ENCODE data around the gene WDR46. TPM values are rescaled to one million over a fixed set of nuclear protein-coding genes. Genes with fewer than 3 reads are reported as not detected.

WDR46 gene
- total RNA-seq, 1 experiment from 2014 or later: 90.6 TPM

GRCh38 chr6:33330736-33331135, 41.7 kb upstream of the WDR46 start:
- no TSS peak for BruUV-seq (replicated peaks)
- H3K9me2 ChIP-seq (ENCODE audit: insufficient read depth): no peaks in the 10 kb centered on the region
- no peaks in the 10 kb centered on the region for H4K20me1 ChIP-seq (ENCODE audit: insufficient read depth)
- DNase-seq (ENCODE audit: low read depth, low spot score) (no peak), ATAC-seq (no peak)
- no peaks in the 10 kb centered on the region for H3K27me3 ChIP-seq (ENCODE audit: insufficient read depth, low read length)
- no peaks in the 10 kb centered on the region for H3K79me2 ChIP-seq (ENCODE audit: insufficient read depth, low read length)
- H3K9ac ChIP-seq (ENCODE audit: low read length): no peak overlapping the region
- no peak overlapping the region for H2AFZ ChIP-seq (ENCODE audit: low read depth, low read length, poor library complexity, severe bottlenecking)
- TF ChIP-seq ELF1 (IDR thresholded peaks at IDR 0.05; ENCODE audit: borderline replicate concordance, low read depth) (no peak), MAX (IDR thresholded peaks at IDR 0.05) (no peak), EZH2phosphoT487 (IDR thresholded peaks at IDR 0.05; ENCODE audit: borderline replicate concordance) (no peak), JUND (IDR thresholded peaks at IDR 0.05) (no peak)
- ChIA-PET POLR2A (no interaction called here), RAD21 (ENCODE audit: low non-redundant PET in 1 of 2, low total read pairs in 2 of 2, uncharacterized antibody in 2 of 2, unreplicated experiment in 2 of 2) (no interaction called here), CTCF (no interaction called here)
- intact Hi-C loops (cut with micrococcal nuclease): no loop called here
- peaks cover 3 to 10% of the 10 kb centered on the region in 2 experiments; a peak in 2 of 4 replicates for H3K4me1 ChIP-seq (ENCODE audit: control insufficient read depth in 1 of 2, insufficient read depth in 2 of 2, low read length in 2 of 2)
- H3K4me3 ChIP-seq (replicated peaks in 1 of 2; ENCODE audit: low read depth in 1 of 2, low read length in 2 of 2): no peak overlapping the region
- H3K4me2 ChIP-seq (ENCODE audit: low read length): no peak overlapping the region
- no peaks in the 10 kb centered on the region for H3K36me3 ChIP-seq (ENCODE audit: control insufficient read depth in 1 of 2, insufficient read depth in 2 of 2, low read length in 2 of 2)
- H3K9me3 ChIP-seq (ENCODE audit: control insufficient read depth in 1 of 2, insufficient read depth in 1 of 2, low read depth in 1 of 2, low read length in 2 of 2): no peaks in the 10 kb centered on the region
- H3K27ac ChIP-seq (ENCODE audit: low read depth, low read length): no peak overlapping the region

DNA sequence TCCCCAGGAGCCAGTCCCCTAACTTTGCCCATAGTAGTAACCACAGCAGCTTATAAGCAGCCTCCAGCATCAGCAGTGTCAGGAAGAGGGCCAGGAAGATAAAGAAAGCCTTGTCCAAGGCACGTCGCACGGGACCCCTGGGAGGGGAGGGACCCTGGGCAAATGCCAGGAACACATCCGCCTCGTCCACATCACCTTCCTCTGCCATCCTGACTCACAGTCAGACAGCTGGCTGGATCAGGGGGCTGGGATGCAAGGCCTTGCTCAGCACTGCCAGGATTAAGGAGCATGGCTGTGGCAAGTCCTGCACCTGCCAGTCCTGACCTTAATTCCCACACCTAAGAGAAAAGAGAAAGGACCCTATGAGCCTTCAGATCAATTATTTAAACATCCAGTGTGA, 40.0 kb upstream of the WDR46 start:
- intact Hi-C loops (cut with micrococcal nuclease): no loop called here
- H3K27ac ChIP-seq (ENCODE audit: low read depth, low read length): no peak overlapping the region
- no peaks in the 10 kb centered on the region for H3K9me3 ChIP-seq (ENCODE audit: control insufficient read depth in 1 of 2, insufficient read depth in 1 of 2, low read depth in 1 of 2, low read length in 2 of 2)
- no peaks in the 10 kb centered on the region for H3K27me3 ChIP-seq (ENCODE audit: insufficient read depth, low read length)
- no peak overlapping the region for H3K9ac ChIP-seq (ENCODE audit: low read length)
- H3K36me3 ChIP-seq (ENCODE audit: control insufficient read depth in 1 of 2, insufficient read depth in 2 of 2, low read length in 2 of 2): no peaks in the 10 kb centered on the region
- ATAC-seq (no peak), DNase-seq (ENCODE audit: low read depth, low spot score) (no peak)
- no peaks in the 10 kb centered on the region for H3K9me2 ChIP-seq (ENCODE audit: insufficient read depth)
- no peak overlapping the region for H2AFZ ChIP-seq (ENCODE audit: low read depth, low read length, poor library complexity, severe bottlenecking)
- no peak overlapping the region for H3K4me2 ChIP-seq (ENCODE audit: low read length)
- no peaks in the 10 kb centered on the region for H4K20me1 ChIP-seq (ENCODE audit: insufficient read depth)
- CTCF ChIA-PET: no interaction called here
- POLR2A ChIA-PET: no interaction called here
- RAD21 ChIA-PET (ENCODE audit: low non-redundant PET in 1 of 2, low total read pairs in 2 of 2, uncharacterized antibody in 2 of 2, unreplicated experiment in 2 of 2): no interaction called here
- peaks cover 3 to 12% of the 10 kb centered on the region in 2 experiments for H3K4me1 ChIP-seq (ENCODE audit: control insufficient read depth in 1 of 2, insufficient read depth in 2 of 2, low read length in 2 of 2)
- H3K79me2 ChIP-seq (ENCODE audit: insufficient read depth, low read length): no peaks in the 10 kb centered on the region
- BruUV-seq (replicated peaks): no TSS peak
- no peak overlapping the region for H3K4me3 ChIP-seq (replicated peaks in 1 of 2; ENCODE audit: low read depth in 1 of 2, low read length in 2 of 2)
- no peak for TF ChIP-seq CBX3 (IDR thresholded peaks at IDR 0.05; ENCODE audit: low read depth)
- TF ChIP-seq SIN3A (IDR thresholded peaks at IDR 0.05; ENCODE audit: low read depth): no peak
- TF ChIP-seq SP1 (IDR thresholded peaks at IDR 0.05; ENCODE audit: low read depth): no peak
- TF ChIP-seq EGR1 (IDR thresholded peaks at IDR 0.05; ENCODE audit: low read depth): no peak
- no peak for TF ChIP-seq YY1 (IDR thresholded peaks at IDR 0.05; ENCODE audit: extremely low read depth, insufficient replicate concordance, low read depth, low read length)
- TF ChIP-seq FOSL1 (IDR thresholded peaks at IDR 0.05; ENCODE audit: low read depth): no peak
- TF ChIP-seq MAX (IDR thresholded peaks at IDR 0.05): no peak
- no peak for TF ChIP-seq ELF1 (IDR thresholded peaks at IDR 0.05; ENCODE audit: borderline replicate concordance, low read depth)
- no peak for TF ChIP-seq POLR2A (IDR thresholded peaks at IDR 0.05; ENCODE audit: borderline replicate concordance, extremely low read depth, insufficient read depth, insufficient read length)
- TF ChIP-seq ZBTB33 (IDR thresholded peaks at IDR 0.05; ENCODE audit: extremely low read depth, insufficient replicate concordance, low read length): no peak
- no peak for TF ChIP-seq POLR2AphosphoS5 (IDR thresholded peaks at IDR 0.05; ENCODE audit: low read depth, low read length)
- TF ChIP-seq ZNF274 (IDR thresholded peaks at IDR 0.05; ENCODE audit: low read depth, low read length): no peak
- TF ChIP-seq REST (IDR thresholded peaks at IDR 0.05; ENCODE audit: low read depth): no peak
- TF ChIP-seq JUND (IDR thresholded peaks at IDR 0.05): no peak

All from HCT116 (cell line).